ENCODE measurements around the gene MMEL1.

The MMEL1 gene

GRCh38 chr1:2590233-2591141 lies 42.3 kb downstream of the MMEL1 start:
- peak; percentile 14 for DNase-seq

DNA sequence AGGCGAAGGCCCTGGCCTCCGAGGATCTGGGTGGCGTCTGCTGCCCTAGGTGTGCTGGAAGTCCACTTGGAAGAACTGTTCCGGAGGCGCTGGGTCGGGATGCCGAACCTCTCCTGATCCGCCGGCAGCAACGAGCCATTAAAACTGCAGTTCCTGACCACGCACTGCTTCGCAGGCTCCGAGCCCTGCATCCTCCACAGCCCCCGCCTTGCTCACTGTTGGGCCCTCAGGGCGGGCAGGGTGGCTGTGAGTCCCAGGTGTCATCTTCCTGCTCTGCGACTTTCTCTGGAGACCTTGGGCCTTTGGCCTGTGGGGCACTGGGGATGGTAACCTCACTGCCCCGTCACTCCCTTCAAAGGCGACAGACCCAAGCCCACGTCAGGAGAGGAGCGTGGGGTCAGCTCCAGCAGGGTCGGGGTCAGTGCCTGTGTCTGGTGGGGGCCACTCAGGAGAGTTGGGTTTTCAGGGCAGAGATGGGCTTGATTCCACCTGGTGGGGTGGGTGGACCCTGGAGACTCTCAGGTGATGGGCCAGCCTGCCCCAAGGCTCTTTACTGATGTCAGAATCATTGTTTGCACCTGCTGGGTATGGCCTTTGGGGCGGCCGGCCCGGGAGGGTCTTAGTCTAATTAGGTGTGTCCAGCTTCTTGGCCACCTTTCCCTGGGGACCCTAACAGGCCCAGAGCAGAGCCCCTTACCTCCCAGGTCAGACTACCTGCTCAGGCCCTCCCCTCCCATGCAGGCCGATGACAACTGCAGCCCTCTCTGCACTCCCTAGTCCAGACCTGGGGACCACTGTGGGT lies 43.2 kb downstream of the MMEL1 start:
- DNase-seq = no peak

DNA sequence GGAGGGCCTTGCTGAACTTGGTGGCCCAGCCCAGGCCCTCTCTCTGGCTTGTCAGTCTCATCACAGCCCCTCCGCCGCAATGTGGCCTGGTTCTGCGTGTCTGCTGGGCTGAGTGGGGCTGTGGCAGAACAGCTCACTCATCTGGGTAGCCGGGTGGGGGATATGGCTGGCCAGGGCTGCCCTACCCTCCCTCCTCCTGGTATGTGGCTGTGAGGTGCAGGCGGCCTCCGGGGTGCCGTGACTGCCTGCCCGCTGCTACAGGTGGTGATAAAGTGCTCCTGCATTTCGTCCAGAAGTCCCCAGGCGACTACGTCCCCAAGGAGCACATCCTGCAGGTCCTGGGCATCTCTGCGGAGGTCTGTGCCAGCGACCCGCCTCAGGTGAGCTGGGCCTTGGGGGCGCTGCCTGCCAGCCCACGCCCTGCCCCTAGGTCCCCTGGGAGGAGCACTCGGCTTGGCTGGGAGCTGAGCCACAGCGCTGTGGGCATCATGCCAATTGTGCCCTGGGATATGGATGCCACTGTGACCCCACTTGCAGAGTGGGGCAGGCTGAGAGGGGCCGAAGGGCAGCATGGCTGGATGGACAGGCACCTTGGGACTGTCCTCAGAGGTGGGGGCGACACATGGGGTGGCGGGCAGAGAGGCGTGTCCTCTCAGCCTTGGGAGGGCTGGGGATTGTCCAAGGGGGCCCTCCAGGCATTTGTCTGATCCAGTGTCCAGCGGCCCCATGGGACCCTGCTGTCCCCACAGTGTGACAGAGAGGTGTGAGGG lies 44.0 kb downstream of the MMEL1 start:
- DNase-seq = no peak

DNA sequence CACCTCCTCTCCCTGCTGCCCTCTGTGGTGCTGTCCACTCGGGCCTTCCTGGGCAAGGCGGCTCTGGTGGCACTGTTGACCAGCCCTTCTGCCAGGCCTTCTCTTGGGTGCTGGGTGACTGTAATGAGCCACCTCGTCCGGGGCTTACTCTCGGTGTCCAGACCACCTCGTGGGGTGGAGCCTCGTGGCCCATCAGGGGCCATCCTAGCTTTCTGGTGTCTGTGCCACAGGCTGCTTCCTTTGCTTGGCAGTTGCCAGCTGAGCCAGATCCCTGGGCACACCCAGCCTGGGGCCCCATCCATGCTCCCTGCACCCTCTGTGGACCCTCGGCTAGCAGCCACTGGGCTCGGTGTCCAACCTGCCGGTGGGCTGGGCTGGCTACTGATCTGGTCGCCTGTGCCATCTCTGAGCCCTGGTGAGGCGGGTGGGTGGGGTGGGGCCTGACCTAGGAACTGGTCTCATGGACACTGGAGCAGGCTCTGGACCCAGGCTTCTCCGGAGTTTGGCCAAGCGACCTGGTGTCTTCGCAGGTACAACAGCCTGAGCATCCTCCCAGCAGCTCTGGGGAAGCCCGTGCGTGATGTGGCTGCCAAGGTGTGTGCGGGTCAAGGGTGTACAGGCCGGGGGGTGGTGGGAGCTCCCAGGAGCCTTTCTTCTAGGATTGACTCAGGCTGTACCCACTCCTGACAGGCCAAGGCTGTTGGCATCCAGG lies 44.8 kb downstream of the MMEL1 start:
- DNase-seq = no peak

GRCh38 chr1:2587071-2587859 lies 45.6 kb downstream of the MMEL1 start:
- DNase-seq = peak; percentile 34

DNA sequence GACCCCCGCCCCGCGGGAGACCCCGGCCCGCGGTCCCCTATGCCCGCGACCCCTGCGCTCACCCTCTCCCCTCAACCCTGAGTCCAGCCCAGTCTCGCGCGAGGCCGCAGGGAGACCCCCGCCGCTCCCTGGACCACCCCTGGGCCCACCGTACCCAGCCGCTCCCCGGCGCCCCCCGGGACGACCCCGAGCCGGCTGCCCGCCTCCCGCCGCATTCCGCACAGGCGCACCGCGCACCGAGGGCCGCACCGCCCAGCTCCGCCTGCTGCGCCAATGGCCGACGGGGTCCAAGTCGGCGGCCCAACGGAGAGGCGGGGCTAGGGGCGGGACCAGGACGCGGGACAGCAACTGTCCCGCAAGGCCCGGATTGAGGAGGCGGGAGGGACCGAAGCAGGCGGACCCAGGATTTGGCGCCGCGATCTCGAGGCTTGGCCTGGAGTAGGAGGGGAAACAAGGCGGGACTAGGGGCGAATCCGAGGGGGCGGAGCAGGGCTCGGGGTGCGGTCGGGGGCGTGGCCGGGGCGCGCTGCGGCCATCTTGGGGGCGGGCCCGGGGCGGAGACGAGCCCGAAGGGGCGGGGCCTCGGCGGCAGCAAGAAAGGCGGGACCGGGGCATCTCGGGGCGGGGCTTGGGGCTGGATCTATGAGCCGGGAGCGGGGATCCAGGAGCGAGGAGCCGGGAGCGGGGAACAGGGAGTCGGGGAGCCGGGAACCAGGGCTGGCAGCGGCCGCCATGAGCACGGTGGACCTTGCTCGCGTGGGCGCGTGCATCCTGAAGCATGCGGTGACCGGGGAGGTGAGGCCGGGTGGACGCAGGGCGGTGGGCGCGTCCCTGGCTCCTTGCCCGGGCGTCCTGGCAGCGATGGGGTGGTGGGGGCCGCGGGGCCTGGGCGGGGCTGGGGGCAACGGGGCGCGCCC lies 46.4 kb downstream of the MMEL1 start, which contains the start of gene PRXL2B:
Gene PRXL2B, plus strand, starts transcription at position 624 of the 917 bp plus-strand sequence. Its CDS starts 109 bp downstream, at position 733.
- DNase-seq = peak; percentile 98

- peak; percentile 65 for DNase-seq
These were observed 47.3 kb downstream of the MMEL1 start for GRCh38 chr1:2585318-2586092.

- DNase-seq = no peak
These were observed 48.0 kb downstream of the MMEL1 start for GRCh38 chr1:2584686-2585317.

GRCh38 chr1:2583871-2584351 lies 48.9 kb downstream of the MMEL1 start:
- DNase-seq = no peak

GRCh38 chr1:2583331-2583791 lies 49.5 kb downstream of the MMEL1 start:
- DNase-seq = no peak

DNA sequence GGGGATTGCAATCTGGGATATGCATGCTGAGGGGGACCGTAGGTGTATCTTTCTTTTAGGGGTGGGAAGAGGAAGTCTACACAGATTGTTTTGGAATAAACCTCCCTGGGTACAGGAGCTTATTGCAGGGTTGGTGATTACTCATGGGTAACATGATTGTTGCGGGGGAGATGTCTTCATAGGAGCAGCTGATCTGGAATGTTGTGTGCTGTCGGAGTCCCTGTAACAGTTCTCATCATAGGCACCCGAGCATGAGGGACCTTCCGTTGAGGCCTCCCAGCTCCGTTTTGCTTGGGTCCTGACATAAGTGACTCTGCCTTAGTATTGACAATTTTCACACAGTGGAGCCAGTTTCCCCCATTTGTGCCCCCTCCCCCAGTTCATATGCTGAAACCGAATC lies 50.4 kb downstream of the MMEL1 start:
- no peak for DNase-seq

- DNase-seq = no peak
These were observed 52.1 kb downstream of the MMEL1 start for GRCh38 chr1:2580691-2581090.

GRCh38 chr1:2578758-2579118 lies 54.1 kb downstream of the MMEL1 start:
- no peak for DNase-seq

DNA sequence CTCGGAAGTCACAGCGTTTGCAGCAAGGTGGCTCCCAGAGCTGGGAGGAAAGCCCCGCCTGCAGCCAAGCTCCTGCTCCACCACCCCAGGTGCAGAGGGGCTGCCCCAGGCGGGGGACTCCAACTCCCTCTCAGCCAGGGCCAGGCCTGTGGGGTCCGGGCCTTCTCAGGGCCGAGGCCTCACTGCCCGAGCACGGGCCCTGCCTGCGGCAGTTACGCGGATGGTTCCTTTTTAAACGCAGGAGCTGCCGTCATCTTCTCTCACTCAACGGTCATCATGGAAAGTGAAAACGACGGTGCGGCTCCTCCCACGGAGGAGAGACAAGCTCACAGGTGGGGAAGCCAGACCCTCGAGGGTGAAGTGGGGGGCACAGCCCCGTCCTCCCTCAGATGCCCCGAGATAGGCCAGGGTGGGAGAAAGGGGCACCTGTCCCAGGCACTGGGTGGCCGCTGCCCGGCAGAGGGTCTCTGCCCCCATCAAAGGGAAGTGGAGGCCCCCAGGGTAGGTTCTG lies 55.2 kb downstream of the MMEL1 start:
- DNase-seq = peak; percentile 45

GRCh38 chr1:2575801-2576663 lies 56.8 kb downstream of the MMEL1 start:
- DNase-seq = no peak

DNA sequence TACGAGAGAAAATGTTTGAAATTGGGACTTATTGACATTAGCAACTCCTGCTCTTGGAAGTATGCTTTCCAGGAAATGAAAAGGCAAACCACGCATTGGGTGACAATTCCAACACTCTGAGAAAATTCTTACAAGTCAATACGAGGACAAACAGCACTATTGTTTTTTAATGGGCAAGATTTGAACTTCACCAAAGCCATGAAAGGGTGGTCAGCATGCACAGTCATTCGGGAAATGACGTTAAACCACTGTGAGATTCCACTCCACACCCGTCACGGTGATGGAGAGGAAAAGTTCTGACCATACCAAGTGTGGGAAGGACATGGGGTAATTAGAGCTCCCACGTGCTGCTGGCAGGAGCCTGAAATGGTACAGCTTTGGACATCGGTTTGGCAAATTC lies 58.5 kb downstream of the MMEL1 start:
- no peak for DNase-seq

GRCh38 chr1:2573250-2573920 lies 59.4 kb downstream of the MMEL1 start:
- no peak for DNase-seq

All from activated CD8-positive, alpha-beta memory T cell treated with anti-CD3 and anti-CD28 coated beads, Interleukin-2, amount 50 U/mL, for 4 hours (primary cell).